Mucosa of rectum (tissue), 2 donors: ENCODE data around the gene ATP5F1E.

Experiments used
- H3K27ac ChIP-seq, 2 donors: one replicate each; pipeline ENCODE4 v1.7.0; 2013; ENCODE audit warnings: inconsistent platforms in 2 of 2, low read depth in 2 of 2, low read length in 2 of 2
- H3K27me3 ChIP-seq, 2 donors: one replicate each; pipeline ENCODE4 v1.7.0; 2013; ENCODE audit warnings: low read length in 2 of 2; ENCODE audit not compliant: control insufficient read depth in 2 of 2, insufficient read depth in 2 of 2
- H3K36me3 ChIP-seq, 2 donors: one replicate each; pipeline ENCODE4 v1.7.0; 2013; ENCODE audit warnings: low read length in 2 of 2; ENCODE audit not compliant: control insufficient read depth in 2 of 2, insufficient read depth in 2 of 2
- H3K4me1 ChIP-seq, 2 donors: one replicate each; pipeline ENCODE4 v1.7.0; 2013; ENCODE audit warnings: low read length in 2 of 2, mild to moderate bottlenecking in 1 of 2; ENCODE audit not compliant: control insufficient read depth in 2 of 2, insufficient read depth in 2 of 2
- H3K4me3 ChIP-seq, 2 donors: one replicate each; pipeline ENCODE4 v1.7.0; 2013; ENCODE audit warnings: low read length in 2 of 2
- H3K9ac ChIP-seq, 2 donors: one replicate each; pipeline ENCODE4 v1.7.0; 2013; ENCODE audit warnings: low read length in 2 of 2, low read depth in 1 of 2, mild to moderate bottlenecking in 1 of 2
- H3K9me3 ChIP-seq, 2 donors: one replicate each; pipeline ENCODE4 v1.7.0; 2013; ENCODE audit warnings: low read length in 2 of 2; ENCODE audit not compliant: control insufficient read depth in 2 of 2
- donor health status: healthy.
- donor health status: Normal muscosa, but diverticular disease.

Gene ATP5F1E

DNA sequence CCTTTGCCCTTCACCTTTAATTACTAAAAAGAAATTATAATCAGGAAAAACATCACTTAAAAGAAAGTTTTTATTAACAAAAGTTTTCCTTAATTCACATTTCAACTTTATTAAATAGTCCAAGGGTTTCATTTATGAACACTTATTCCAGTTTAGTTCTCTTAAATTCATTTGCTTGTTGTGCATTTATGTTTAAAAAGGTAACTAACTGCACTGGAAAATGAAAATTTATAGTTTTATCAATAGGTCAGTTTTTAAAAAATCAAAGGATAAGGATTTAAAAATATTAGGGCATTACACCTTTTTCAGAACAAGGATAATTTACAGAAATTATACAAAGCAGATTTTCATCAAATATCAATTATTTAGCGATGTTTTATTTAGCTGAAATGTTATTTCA lies 958 bp upstream of the ATP5F1E start:
- no peaks in the 10 kb centered on the region for H3K27me3 ChIP-seq
- H3K9ac ChIP-seq: peak overlapping the region; percentile 66 to 92
- H3K27ac ChIP-seq: no peak overlapping the region
- peaks cover 28 to 29% of the 10 kb centered on the region in 2 donors for H3K4me1 ChIP-seq
- H3K36me3 ChIP-seq: peaks cover 57 to 60% of the 10 kb centered on the region in 2 donors
- no peaks in the 10 kb centered on the region for H3K9me3 ChIP-seq
- H3K4me3 ChIP-seq: peak overlapping the region; percentile 76 to 89

DNA sequence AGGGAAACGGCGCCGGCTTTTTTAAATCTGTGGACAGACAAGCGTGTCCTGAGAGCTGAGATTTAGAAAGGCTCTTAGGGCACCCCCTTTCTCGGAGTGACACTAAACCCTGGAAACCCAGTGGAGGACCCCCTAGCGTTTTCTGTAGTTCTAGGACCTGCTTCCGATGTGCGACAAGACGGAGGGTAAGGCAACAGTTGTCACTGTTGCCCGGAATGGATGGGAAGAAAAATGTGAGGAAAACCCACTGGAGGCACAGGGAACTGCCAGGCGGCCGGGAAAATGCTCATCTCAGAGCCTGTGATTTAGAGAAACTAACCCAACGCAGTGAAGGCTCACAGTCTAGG lies 551 bp upstream of the ATP5F1E start:
- Histone ChIP-seq H3K9me3 (no peaks in the 10 kb centered on the region), H3K4me1 (peaks cover 28 to 29% of the 10 kb centered on the region in 2 donors), H3K27ac (peak overlapping the region; percentile 93 to 95), H3K9ac (peak overlapping the region; percentile 66 to 92), H3K4me3 (peak overlapping the region; percentile 76 to 89), H3K36me3 (peaks cover 56 to 60% of the 10 kb centered on the region in 2 donors), H3K27me3 (no peaks in the 10 kb centered on the region)

- Histone ChIP-seq H3K4me3 (peak overlapping the region; percentile 87 to 89), H3K9ac (peak overlapping the region; percentile 83 to 92), H3K36me3 (peaks cover 55 to 58% of the 10 kb centered on the region in 2 donors), H3K9me3 (no peaks in the 10 kb centered on the region), H3K27ac (peak overlapping the region; percentile 93 to 95), H3K27me3 (no peaks in the 10 kb centered on the region), H3K4me1 (peaks cover 28 to 29% of the 10 kb centered on the region in 2 donors)
Observed at GRCh38 chr20:59031564-59032022, 542 bp downstream of the ATP5F1E start.

- peak overlapping the region; percentile 83 to 92 for H3K9ac ChIP-seq
- peaks cover 28 to 29% of the 10 kb centered on the region in 2 donors for H3K4me1 ChIP-seq
- no peaks in the 10 kb centered on the region for H3K9me3 ChIP-seq
- peaks cover 52 to 55% of the 10 kb centered on the region in 2 donors for H3K36me3 ChIP-seq
- no peaks in the 10 kb centered on the region for H3K27me3 ChIP-seq
- H3K27ac ChIP-seq: peak overlapping the region; percentile 19 to 95
- H3K4me3 ChIP-seq: peak overlapping the region; percentile 87 to 89
Observed at GRCh38 chr20:59030911-59031563, 1.1 kb downstream of the ATP5F1E start.

GRCh38 chr20:59028812-59029211 lies 3.3 kb downstream of the ATP5F1E start:
- Histone ChIP-seq H3K27ac (peak overlapping the region in 1 of 2 donors; percentile 29), H3K36me3 (peaks cover 57 to 58% of the 10 kb centered on the region in 2 donors)

GRCh38 chr20:59027741-59028320 lies 4.3 kb downstream of the ATP5F1E start:
- Histone ChIP-seq H3K27me3 (no peaks in the 10 kb centered on the region), H3K27ac (no peak overlapping the region), H3K9ac (no peak overlapping the region), H3K4me1 (peaks cover 25 to 28% of the 10 kb centered on the region in 2 donors), H3K36me3 (peaks cover 58 to 65% of the 10 kb centered on the region in 2 donors), H3K4me3 (no peak overlapping the region), H3K9me3 (no peaks in the 10 kb centered on the region)

More at GRCh38 chr20:59028812-59029211, 3.3 kb downstream of the ATP5F1E start:
- Histone ChIP-seq H3K9me3 (no peaks in the 10 kb centered on the region), H3K9ac (peak overlapping the region in 1 of 2 donors; percentile 36), H3K4me3 (peak overlapping the region in 1 of 2 donors; percentile 42), H3K27me3 (no peaks in the 10 kb centered on the region), H3K4me1 (peaks cover 28 to 29% of the 10 kb centered on the region in 2 donors)

GRCh38 chr20:59026904-59027740 lies 5.0 kb downstream of the ATP5F1E start:
- Histone ChIP-seq H3K4me1 (peaks cover 23 to 24% of the 10 kb centered on the region in 2 donors), H3K9ac (no peak overlapping the region), H3K27me3 (no peaks in the 10 kb centered on the region), H3K36me3 (peaks cover 62 to 67% of the 10 kb centered on the region in 2 donors), H3K9me3 (no peaks in the 10 kb centered on the region), H3K4me3 (no peak overlapping the region), H3K27ac (no peak overlapping the region)

- H3K4me3 ChIP-seq: no peak overlapping the region
- H3K9ac ChIP-seq: no peak overlapping the region
- peaks cover 59 to 70% of the 10 kb centered on the region in 2 donors for H3K36me3 ChIP-seq
- H3K27me3 ChIP-seq: no peaks in the 10 kb centered on the region
- no peak overlapping the region for H3K27ac ChIP-seq
- peaks cover 12 to 16% of the 10 kb centered on the region in 2 donors for H3K4me1 ChIP-seq
- no peaks in the 10 kb centered on the region for H3K9me3 ChIP-seq
Observed at GRCh38 chr20:59025511-59025910, 6.6 kb downstream of the ATP5F1E start.

DNA sequence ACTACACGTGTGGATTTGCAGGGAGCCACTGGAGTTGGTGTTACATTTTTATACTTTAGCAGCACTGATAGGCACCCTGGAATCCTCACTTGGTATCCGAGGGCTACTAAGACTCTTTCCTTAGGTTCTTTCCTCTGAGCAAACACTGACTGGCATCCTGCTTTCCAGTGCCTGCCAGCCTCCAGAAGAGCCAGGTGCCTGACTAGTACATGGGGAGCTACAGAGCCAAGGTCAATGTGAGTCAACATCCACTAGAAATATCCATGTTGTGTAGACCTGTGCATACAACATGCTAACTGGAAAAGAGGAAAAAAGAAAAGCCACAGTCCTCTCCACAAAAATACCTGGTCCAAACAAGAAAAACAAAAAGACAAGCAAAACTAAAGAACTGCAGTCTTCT lies 7.0 kb downstream of the ATP5F1E start:
- Histone ChIP-seq H3K4me3 (no peak overlapping the region), H3K4me1 (peaks cover 12 to 14% of the 10 kb centered on the region in 2 donors), H3K27ac (no peak overlapping the region), H3K9ac (no peak overlapping the region), H3K36me3 (peaks cover 55 to 68% of the 10 kb centered on the region in 2 donors), H3K9me3 (no peaks in the 10 kb centered on the region), H3K27me3 (no peaks in the 10 kb centered on the region)
